BE2C (cell line): ENCODE data around the gene SKA3. TPM values are rescaled to one million over a fixed set of nuclear protein-coding genes. Genes with fewer than 3 reads are reported as not detected.
"Not testable (repeated sequence)": the region's sequence is repeated elsewhere in the genome, so short reads cannot be mapped to it uniquely, and the experiment has no call there.

Experiments
- DNase-seq: peaks from one replicate; pipeline ENCODE4 v3.0.0-alpha.2; 2020
- H3K27me3 ChIP-seq: fragments of 250-450 bp; sonication (Bioruptor Pico); 2 replicates; pipeline ENCODE4 v1.5.1; 2020; ENCODE audit warnings: mild to moderate bottlenecking
- H3K36me3 ChIP-seq: fragments of 250-450 bp; sonication (Bioruptor Pico); 2 replicates; pipeline ENCODE4 v1.5.1; 2020; ENCODE audit warnings: mild to moderate bottlenecking
- H3K4me1 ChIP-seq: fragments of 250-450 bp; sonication (Bioruptor Pico); 2 replicates; pipeline ENCODE4 v1.5.1; 2020
- H3K4me3 ChIP-seq: 2 replicates; pipeline ENCODE4 v1.5.1; 2011; ENCODE audit warnings: low read depth, low read length
- H3K9me3 ChIP-seq: fragments of 250-450 bp; sonication (Bioruptor Pico); 2 replicates; pipeline ENCODE4 v1.5.1; 2020
- CTCF ChIP-seq: IDR thresholded peaks from 2 replicates; pipeline ENCODE4 v1.5.1; 2012; ENCODE audit warnings: mild to moderate bottlenecking, low read depth, low read length
- polyA plus RNA-seq: library from polyadenylated mRNA; unstranded; fragments of >200 nt; gene quantifications from one replicate; pipeline ENCODE4 v1.2.1, GENCODE V29; 2012; ENCODE audit warnings: low read depth, missing spikeins; ENCODE audit not compliant: insufficient read length, insufficient read depth

Gene SKA3
- polyA plus RNA-seq = 4.0 TPM

GRCh38 chr13:21176215-21176981 lies at the start of gene SKA3, which contains the start of gene MRPL57:
SKA3 (minus strand) TSS chr13:21176552; CDS start chr13:21176477, 75 bp downstream.
MRPL57 (plus strand) TSS chr13:21176658; CDS start chr13:21176917, 259 bp downstream.
- no peaks in the 10 kb centered on the region for H3K9me3 ChIP-seq
- no peaks in the 10 kb centered on the region for H3K4me1 ChIP-seq
- DNase-seq = peak; percentile 95
- no peaks in the 10 kb centered on the region for H3K27me3 ChIP-seq
- TF ChIP-seq CTCF = no peak
- peak within 1 kb of the TSS; percentile 92 for H3K4me3 ChIP-seq
- peaks cover 6% of the 10 kb centered on the region; the same call in 1 of the 2 replicates for H3K36me3 ChIP-seq

- Histone ChIP-seq H3K4me3 (no peak overlapping the region), H3K4me1 (no peaks in the 10 kb centered on the region), H3K36me3 (no peaks in the 10 kb centered on the region), H3K9me3 (no peaks in the 10 kb centered on the region), H3K27me3 (no peaks in the 10 kb centered on the region)
- no peak for TF ChIP-seq CTCF
- DNase-seq = no peak
Observed at GRCh38 chr13:21225082-21225481, 48.7 kb upstream of the SKA3 start.

- no peaks in the 10 kb centered on the region for H3K9me3 ChIP-seq
- H3K4me1 ChIP-seq = no peaks in the 10 kb centered on the region
- H3K36me3 ChIP-seq = no peaks in the 10 kb centered on the region
- no peak for DNase-seq
- peaks cover 3% of the 10 kb centered on the region for H3K27me3 ChIP-seq
- no peak for TF ChIP-seq CTCF
- H3K4me3 ChIP-seq = no peak overlapping the region
Observed at GRCh38 chr13:21221268-21221667, 44.9 kb upstream of the SKA3 start.

GRCh38 chr13:21219716-21220115 lies 43.4 kb upstream of the SKA3 start:
- H3K4me1 ChIP-seq, H3K27me3 ChIP-seq, H3K36me3 ChIP-seq, H3K9me3 ChIP-seq, DNase-seq, H3K4me3 ChIP-seq: not testable (repeated sequence)

GRCh38 chr13:21219036-21219381 lies 42.7 kb upstream of the SKA3 start:
- Histone ChIP-seq H3K4me1 (no peaks in the 10 kb centered on the region), H3K27me3 (peaks cover 3% of the 10 kb centered on the region), H3K36me3 (no peaks in the 10 kb centered on the region), H3K4me3 (no peak overlapping the region), H3K9me3 (no peaks in the 10 kb centered on the region)
- no peak for TF ChIP-seq CTCF
- no peak for DNase-seq

- Histone ChIP-seq H3K9me3 (no peaks in the 10 kb centered on the region), H3K36me3 (no peaks in the 10 kb centered on the region), H3K27me3 (peaks cover 3% of the 10 kb centered on the region), H3K4me1 (no peaks in the 10 kb centered on the region), H3K4me3 (no peak overlapping the region)
- DNase-seq = no peak
- TF ChIP-seq CTCF = no peak
Observed at GRCh38 chr13:21218351-21219035, 42.1 kb upstream of the SKA3 start.
